ENCODE measurements around the gene INA. TPM values are rescaled to one million over a fixed set of nuclear protein-coding genes. Genes with fewer than 3 reads are reported as not detected.
"Not testable (repeated sequence)": the region's sequence is repeated elsewhere in the genome, so short reads cannot be mapped to it uniquely, and the experiment has no call there.

The INA gene
- total and polyA plus RNA-seq, 3 experiments from 2014 or later = 0.73 to 0.94 TPM; not detected in 1

DNA sequence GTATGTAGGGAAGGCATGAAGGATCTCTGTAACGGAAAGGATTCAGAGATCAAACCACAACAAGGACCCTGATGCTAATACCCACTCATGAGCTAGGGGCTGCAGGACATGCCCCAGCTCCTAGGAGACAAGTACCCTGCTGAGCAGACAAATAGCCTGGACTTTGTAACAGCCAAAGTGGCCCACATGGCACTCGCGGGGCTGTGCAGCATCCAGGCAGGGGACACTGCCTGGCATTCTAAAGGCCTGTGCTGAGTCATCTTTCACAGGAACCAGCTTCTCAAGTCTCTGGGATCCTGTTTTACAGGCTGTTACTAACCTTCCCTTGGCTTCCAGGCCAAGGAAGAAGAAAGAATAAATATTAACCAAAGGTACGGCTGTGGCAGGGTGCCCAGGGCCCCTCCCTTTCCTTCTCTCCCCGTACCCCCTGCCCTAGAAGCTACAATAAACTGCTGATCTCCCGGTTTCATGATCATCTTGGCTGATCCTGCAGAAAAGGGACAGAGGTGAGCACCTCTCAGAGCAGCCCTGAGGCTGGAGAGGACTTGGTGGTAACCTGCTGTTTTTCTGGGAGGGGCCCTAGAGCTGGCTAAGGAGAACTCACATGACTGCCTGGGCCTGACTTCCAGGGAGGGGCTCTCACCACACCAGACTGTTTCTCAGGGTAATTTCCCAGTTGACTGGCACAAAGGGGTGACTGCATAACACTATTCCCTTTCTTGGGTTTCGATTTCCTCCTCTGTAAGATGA lies 35.5 kb upstream of the INA start:
- CTCF ChIA-PET = interaction anchor here (2.1 kb wide), 1 partner anchor 324 kb away, joined by 9 read pairs; the partner anchor contains the start of gene CNNM2
- H3K27me3 ChIP-seq (ENCODE audit: insufficient read depth, low read length, poor library complexity, severe bottlenecking) = no peaks in the 10 kb centered on the region
- Mint-ChIP-seq H3K27ac (no peak overlapping the region), H3K9me3 (no peaks in the 10 kb centered on the region), H3K4me1 (peaks cover 5 to 13% (median 7%) of the 10 kb centered on the region in 3 donors), H3K36me3 (no peaks in the 10 kb centered on the region), H3K4me3 (no peak overlapping the region), H3K27me3 (peaks cover 0 to 12% of the 10 kb centered on the region in 2 donors)
- H3K4me3 ChIP-seq (ENCODE audit: low read length) = no peak overlapping the region
- POLR2A ChIA-PET = no interaction called here
- no peaks in the 10 kb centered on the region for H3K36me3 ChIP-seq (ENCODE audit: insufficient read depth, low read length)
- DNase-seq = no peak
- no peaks in the 10 kb centered on the region for H3K4me1 ChIP-seq (ENCODE audit: insufficient read depth, low read length)
- H3K27ac ChIP-seq (ENCODE audit: low read depth, low read length) = no peak overlapping the region
- no peaks in the 10 kb centered on the region for H3K9me3 ChIP-seq (ENCODE audit: low read length)

DNA sequence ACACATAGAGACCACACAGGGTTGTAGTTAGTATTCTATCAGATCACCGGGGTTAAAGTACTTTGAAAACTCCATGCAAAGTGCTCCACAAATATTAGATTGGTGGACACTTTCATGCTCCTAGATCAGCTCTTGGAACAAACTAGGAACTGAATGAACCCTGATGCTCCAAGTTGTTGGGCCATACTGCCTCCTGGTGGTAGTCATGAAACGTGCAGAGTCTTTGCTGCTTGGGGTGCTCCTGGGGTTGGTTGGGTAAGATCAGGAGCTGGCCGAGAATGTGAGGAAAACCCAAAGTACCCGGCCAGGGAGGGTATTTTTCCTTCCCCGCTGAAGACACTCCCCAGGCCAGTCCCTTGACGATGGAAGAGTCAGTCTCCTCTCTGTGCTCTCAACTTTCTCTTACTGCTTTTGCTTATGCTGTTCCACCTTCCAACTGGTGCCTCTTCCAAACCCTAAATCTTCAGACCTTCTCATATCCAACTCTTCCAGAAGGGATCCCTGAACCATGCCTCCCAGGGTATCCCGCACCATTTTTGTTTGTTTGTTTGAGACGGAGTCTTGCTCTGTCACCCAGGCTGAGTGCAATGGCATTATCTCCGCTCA lies 32.2 kb upstream of the INA start:
- H3K9me3 Mint-ChIP-seq = peaks cover 0 to 1% (median 0%) of the 10 kb centered on the region in 5 donors
- no peaks in the 10 kb centered on the region for H3K27me3 ChIP-seq (ENCODE audit: insufficient read depth, low read length, poor library complexity, severe bottlenecking)
- peaks cover 5 to 13% (median 7%) of the 10 kb centered on the region in 3 donors for H3K4me1 Mint-ChIP-seq
- H3K36me3 Mint-ChIP-seq = no peaks in the 10 kb centered on the region
- peaks cover 7 to 20% of the 10 kb centered on the region in 2 donors for H3K27me3 Mint-ChIP-seq
- peak overlapping the region in 1 of 7 donors; percentile 38 for H3K4me3 Mint-ChIP-seq
- ChIA-PET CTCF (interaction anchor here (1.0 to 3.0 kb wide), 7 partner anchors 9 to 409 kb away, joined by 3 to 21 read pairs (median 5); partner anchors contain the start of genes CNNM2, CYP17A1 and NT5C2), POLR2A (interaction anchor here (1.0 kb wide), 1 partner anchor 327 kb away, joined by 5 read pairs; the partner anchor contains the start of gene CNNM2)
- DNase-seq = peak; percentile 33 to 74 (median 44)
- H3K27ac Mint-ChIP-seq = no peak overlapping the region
- H3K27ac ChIP-seq (ENCODE audit: low read depth, low read length) = no peak overlapping the region
- no peaks in the 10 kb centered on the region for H3K4me1 ChIP-seq (ENCODE audit: insufficient read depth, low read length)
- no peak overlapping the region for H3K4me3 ChIP-seq (ENCODE audit: low read length)
- H3K36me3 ChIP-seq (ENCODE audit: insufficient read depth, low read length) = no peaks in the 10 kb centered on the region
- no peaks in the 10 kb centered on the region for H3K9me3 ChIP-seq (ENCODE audit: low read length)

DNA sequence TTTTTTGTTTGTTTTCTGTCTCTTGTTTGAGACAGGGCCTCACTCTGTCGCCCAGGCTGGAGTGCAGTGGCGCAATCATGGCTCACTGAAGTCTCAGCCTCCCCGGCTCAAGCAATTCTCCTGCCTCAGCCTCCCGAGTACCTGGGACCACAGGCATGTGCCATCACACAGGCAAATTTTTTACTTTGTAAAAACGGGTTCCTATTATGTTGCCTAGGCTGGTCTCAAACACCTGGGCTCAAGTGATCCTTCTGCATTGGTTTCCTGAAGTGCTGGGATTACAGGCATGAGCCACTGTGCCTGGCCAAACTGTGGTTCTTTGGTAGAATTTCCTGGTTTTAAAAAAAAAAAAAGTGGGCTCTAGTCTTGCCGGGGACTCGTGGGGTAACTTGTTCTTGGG lies 31.4 kb upstream of the INA start, which contains the start of gene RPEL1:
TSS of gene RPEL1 (plus strand) at position 301 of the 400 bp plus-strand sequence. CDS start 110 bp downstream, outside the sequence.
- H3K4me3 ChIP-seq (ENCODE audit: low read length); H3K27me3 ChIP-seq (ENCODE audit: insufficient read depth, low read length, poor library complexity, severe bottlenecking); H3K36me3 Mint-ChIP-seq; H3K9me3 Mint-ChIP-seq; H3K4me1 ChIP-seq (ENCODE audit: insufficient read depth, low read length); H3K9me3 ChIP-seq (ENCODE audit: low read length); POLR2A ChIA-PET; H3K4me1 Mint-ChIP-seq; H3K36me3 ChIP-seq (ENCODE audit: insufficient read depth, low read length); DNase-seq; H3K27ac ChIP-seq (ENCODE audit: low read depth, low read length): not testable (repeated sequence)
- H3K27ac Mint-ChIP-seq = peak within 1 kb of the TSS in 1 of 8 donors; percentile 76
- peak within 1 kb of the TSS in 1 of 7 donors; percentile 38 for H3K4me3 Mint-ChIP-seq
- CTCF ChIA-PET = interaction anchor here (1.4 to 3.0 kb wide), 4 partner anchors 10 to 410 kb away, joined by 4 to 21 read pairs (median 9); partner anchors contain the start of genes CNNM2 and CYP17A1
- H3K27me3 Mint-ChIP-seq = peaks cover 10 to 20% of the 10 kb centered on the region in 2 donors

DNA sequence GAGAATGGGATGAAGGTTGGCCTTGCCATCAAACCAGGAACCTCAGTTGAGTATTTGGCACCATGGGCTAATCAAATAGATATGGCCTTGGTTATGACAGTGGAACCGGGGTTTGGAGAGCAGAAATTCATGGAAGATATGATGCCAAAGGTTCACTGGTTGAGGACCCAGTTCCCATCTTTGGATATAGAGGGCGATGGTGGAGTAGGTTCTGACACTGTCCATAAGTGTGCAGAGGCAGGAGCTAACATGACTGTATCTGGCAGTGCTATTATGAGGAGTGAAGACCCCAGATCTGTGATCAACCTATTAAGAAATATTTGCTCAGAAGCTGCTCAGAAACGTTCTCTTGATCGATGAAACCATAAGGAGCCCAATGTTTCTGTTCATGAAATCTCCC lies 30.6 kb upstream of the INA start:
- Mint-ChIP-seq H3K27me3 (peaks cover 10 to 20% of the 10 kb centered on the region in 2 donors), H3K9me3 (peaks cover 0 to 4% (median 0%) of the 10 kb centered on the region in 5 donors), H3K4me1 (peaks cover 0 to 6% (median 3%) of the 10 kb centered on the region in 3 donors), H3K4me3 (no peak overlapping the region), H3K27ac (peak overlapping the region in 1 of 8 donors; percentile 76), H3K36me3 (no peaks in the 10 kb centered on the region)
- Histone ChIP-seq H3K4me3 (ENCODE audit: low read length) (no peak overlapping the region), H3K27me3 (ENCODE audit: insufficient read depth, low read length, poor library complexity, severe bottlenecking) (no peaks in the 10 kb centered on the region), H3K4me1 (ENCODE audit: insufficient read depth, low read length) (no peaks in the 10 kb centered on the region), H3K27ac (ENCODE audit: low read depth, low read length) (no peak overlapping the region), H3K9me3 (ENCODE audit: low read length) (no peaks in the 10 kb centered on the region), H3K36me3 (ENCODE audit: insufficient read depth, low read length) (no peaks in the 10 kb centered on the region)
- CTCF ChIA-PET = no interaction called here
- DNase-seq = no peak
- POLR2A ChIA-PET = no interaction called here

DNA sequence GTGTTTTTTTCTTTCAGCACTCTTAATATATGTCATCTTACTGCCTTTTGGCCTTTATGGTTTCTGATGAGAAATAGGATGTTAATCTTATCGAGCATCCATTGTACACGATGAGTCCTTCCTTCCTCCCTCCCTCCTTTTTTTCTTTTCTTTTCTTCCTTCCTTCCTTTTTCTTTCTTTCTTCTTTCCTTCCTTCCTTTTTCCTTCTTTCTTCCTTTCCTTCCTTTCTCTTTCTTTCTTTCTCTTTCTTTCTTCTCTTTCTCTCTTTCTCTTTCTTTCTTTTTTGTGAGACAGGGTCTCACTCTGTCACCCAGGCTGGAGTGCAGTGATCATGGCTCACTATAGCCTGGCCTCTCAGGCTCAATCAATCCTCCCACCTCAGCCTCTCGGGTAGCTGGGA lies 22.8 kb upstream of the INA start:
- Histone ChIP-seq H3K27ac (ENCODE audit: low read depth, low read length) (no peak overlapping the region), H3K4me1 (ENCODE audit: insufficient read depth, low read length) (no peaks in the 10 kb centered on the region), H3K9me3 (ENCODE audit: low read length) (no peaks in the 10 kb centered on the region), H3K4me3 (ENCODE audit: low read length) (no peak overlapping the region), H3K36me3 (ENCODE audit: insufficient read depth, low read length) (no peaks in the 10 kb centered on the region), H3K27me3 (ENCODE audit: insufficient read depth, low read length, poor library complexity, severe bottlenecking) (no peaks in the 10 kb centered on the region)
- Mint-ChIP-seq H3K9me3 (peaks cover 0 to 8% (median 3%) of the 10 kb centered on the region in 5 donors), H3K27ac (no peak overlapping the region), H3K4me3 (no peak overlapping the region), H3K4me1 (no peaks in the 10 kb centered on the region), H3K36me3 (peaks cover 0 to 5% (median 0%) of the 10 kb centered on the region in 3 donors), H3K27me3 (peaks cover 3 to 5% of the 10 kb centered on the region in 2 donors)
- no peak for DNase-seq
- POLR2A ChIA-PET = no interaction called here
- CTCF ChIA-PET = no interaction called here

DNA sequence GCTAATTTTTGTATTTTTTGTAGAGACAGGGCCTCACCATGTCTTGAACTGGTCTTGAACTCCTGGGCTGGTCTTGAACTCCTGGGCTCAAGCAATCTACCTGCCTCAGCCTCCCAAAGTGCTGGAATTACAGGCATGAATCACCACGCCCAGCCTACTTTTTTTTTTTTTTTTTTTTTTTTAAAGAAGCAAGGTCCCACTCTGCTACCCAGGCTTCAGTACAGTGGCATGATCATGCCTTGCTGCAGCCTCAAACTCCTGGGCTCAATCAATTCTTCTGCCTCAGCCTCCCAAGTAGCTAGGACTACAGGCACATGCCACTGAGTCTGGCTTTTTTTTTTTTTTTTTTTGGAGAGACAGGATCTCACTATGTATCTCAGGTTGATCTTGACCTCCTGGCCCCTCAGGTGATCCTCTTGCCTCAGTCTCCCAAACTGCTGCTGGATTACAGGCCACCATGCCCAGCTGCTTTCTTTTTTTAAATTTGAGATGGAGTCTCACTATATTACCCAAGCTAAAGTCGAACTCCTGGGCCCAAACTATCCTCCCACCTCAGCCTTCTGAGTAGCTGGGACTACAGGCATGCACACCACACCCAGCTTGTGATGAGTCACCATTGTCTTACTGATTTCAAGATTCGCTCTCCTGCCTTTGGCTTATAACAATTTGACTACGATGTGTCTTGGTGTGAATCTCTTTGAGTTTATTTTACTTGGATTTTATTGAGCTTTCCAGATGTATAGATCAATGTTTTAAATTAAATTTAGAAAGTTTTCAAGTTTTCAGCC lies 22.2 kb upstream of the INA start:
- Mint-ChIP-seq H3K27me3 (peaks cover 3 to 9% of the 10 kb centered on the region in 2 donors), H3K36me3 (peaks cover 0 to 9% (median 0%) of the 10 kb centered on the region in 3 donors), H3K27ac (no peak overlapping the region), H3K4me3 (no peak overlapping the region), H3K4me1 (no peaks in the 10 kb centered on the region), H3K9me3 (peaks cover 0 to 13% (median 4%) of the 10 kb centered on the region in 5 donors)
- H3K27ac ChIP-seq (ENCODE audit: low read depth, low read length) = no peak overlapping the region
- no peaks in the 10 kb centered on the region for H3K9me3 ChIP-seq (ENCODE audit: low read length)
- POLR2A ChIA-PET = no interaction called here
- no peaks in the 10 kb centered on the region for H3K27me3 ChIP-seq (ENCODE audit: insufficient read depth, low read length, poor library complexity, severe bottlenecking)
- H3K4me1 ChIP-seq (ENCODE audit: insufficient read depth, low read length) = no peaks in the 10 kb centered on the region
- CTCF ChIA-PET = no interaction called here
- DNase-seq = no peak
- no peaks in the 10 kb centered on the region for H3K36me3 ChIP-seq (ENCODE audit: insufficient read depth, low read length)
- H3K4me3 ChIP-seq (ENCODE audit: low read length) = no peak overlapping the region

DNA sequence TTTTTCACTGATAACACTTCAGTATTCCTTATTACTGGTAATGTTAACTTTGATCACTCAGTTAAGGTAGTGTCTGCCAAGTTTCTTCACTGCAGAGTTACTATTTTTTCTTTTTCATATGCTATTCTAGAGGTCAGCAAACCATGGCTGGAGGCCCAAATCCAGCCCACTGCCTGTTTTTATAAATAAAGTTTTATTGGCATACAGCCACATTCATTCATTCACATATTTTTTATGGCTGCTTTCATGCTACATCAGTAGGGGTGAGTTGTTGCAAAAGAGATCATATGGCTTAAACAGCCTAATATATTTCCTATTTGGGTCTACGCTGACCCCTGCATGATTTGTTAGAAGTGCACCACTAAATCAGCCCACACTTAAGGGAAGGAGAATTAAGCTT lies 20.3 kb upstream of the INA start:
- ChIA-PET CTCF (no interaction called here), POLR2A (no interaction called here)
- no peak for DNase-seq
- Mint-ChIP-seq H3K27me3 (peaks cover 0 to 21% of the 10 kb centered on the region in 2 donors), H3K9me3 (peaks cover 0 to 15% (median 9%) of the 10 kb centered on the region in 5 donors), H3K27ac (no peak overlapping the region), H3K4me1 (no peaks in the 10 kb centered on the region), H3K4me3 (no peak overlapping the region), H3K36me3 (peaks cover 0 to 21% (median 0%) of the 10 kb centered on the region in 3 donors)
- H3K27ac ChIP-seq (ENCODE audit: low read depth, low read length) = no peak overlapping the region
- no peaks in the 10 kb centered on the region for H3K36me3 ChIP-seq (ENCODE audit: insufficient read depth, low read length)
- H3K9me3 ChIP-seq (ENCODE audit: low read length) = no peaks in the 10 kb centered on the region
- H3K4me1 ChIP-seq (ENCODE audit: insufficient read depth, low read length) = no peaks in the 10 kb centered on the region
- H3K4me3 ChIP-seq (ENCODE audit: low read length) = no peak overlapping the region
- no peaks in the 10 kb centered on the region for H3K27me3 ChIP-seq (ENCODE audit: insufficient read depth, low read length, poor library complexity, severe bottlenecking)

Measured in CD8-positive, alpha-beta memory T cell (primary cell).